Chondrocyte (in vitro differentiated cells): Measurements from ENCODE around the gene KRT6A. TPM values are rescaled to one million over a fixed set of nuclear protein-coding genes. Genes with fewer than 3 reads are reported as not detected.

Experiments used
- DNase-seq: peaks from one replicate; pipeline ENCODE4 v3.0.0; 2021; ENCODE audit warnings: mixed read lengths, low spot score
- H3K27ac Mint-ChIP-seq: one replicate; pipeline ENCODE4 v1.8.0; 2021; ENCODE audit warnings: mild to moderate bottlenecking, moderate library complexity, mixed read lengths; ENCODE audit not compliant: unreplicated experiment
- H3K27me3 Mint-ChIP-seq: 2 replicates; pipeline ENCODE4 v1.8.0; 2021; ENCODE audit warnings: low read depth, mixed read lengths
- H3K36me3 Mint-ChIP-seq: 2 replicates; pipeline ENCODE4 v1.8.0; 2021; ENCODE audit warnings: low read depth, mixed read lengths
- H3K4me1 Mint-ChIP-seq: 2 replicates; pipeline ENCODE4 v1.8.0; 2021; ENCODE audit warnings: low read depth, mild to moderate bottlenecking, mixed read lengths
- H3K4me3 Mint-ChIP-seq: one replicate; pipeline ENCODE4 v1.8.0; 2021; ENCODE audit warnings: mild to moderate bottlenecking, moderate library complexity, mixed read lengths; ENCODE audit not compliant: unreplicated experiment
- H3K9me3 Mint-ChIP-seq: 2 replicates; pipeline ENCODE4 v1.8.0; 2021; ENCODE audit warnings: low read depth, mixed read lengths
- total RNA-seq: library from RNA; stranded (reverse); gene quantifications from 3 replicates; pipeline ENCODE4 v1.2.1, GENCODE V29; 2021
- TF ChIP-seq, protein P1 (sequence below): fragments of 200-600 bp; sonication (generic); IDR thresholded peaks from 2 replicates; pipeline ENCODE4 v1.5.0; 2021; ENCODE audit warnings: antibody characterized with exemption, mild to moderate bottlenecking, moderate library complexity

The KRT6A gene
- total RNA-seq, 1 donor from 2014 or later, result not detected

DNA sequence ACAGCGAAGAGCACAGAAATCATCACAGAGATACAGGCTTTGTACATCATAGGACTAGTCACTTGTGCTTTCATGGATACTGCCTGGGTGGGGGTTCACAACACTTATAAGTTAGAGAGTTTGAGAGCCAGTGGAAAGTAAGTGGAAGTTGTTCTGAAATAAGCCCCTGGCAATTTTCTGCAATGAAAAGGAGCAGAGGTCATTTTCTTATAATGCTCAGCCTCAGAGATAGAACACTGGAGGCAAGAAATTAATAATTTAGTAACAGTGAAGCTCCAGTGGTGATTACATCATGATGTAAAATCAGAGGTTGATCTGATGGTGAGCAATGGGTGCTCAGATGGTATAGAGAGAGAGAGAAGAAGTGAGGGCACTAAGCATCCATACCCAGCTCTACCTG, 5.8 kb downstream of the KRT6A start:
- Mint-ChIP-seq H3K4me1 (no peaks in the 10 kb centered on the region), H3K27me3 (peaks cover 76% of the 10 kb centered on the region), H3K4me3 (no peak overlapping the region), H3K9me3 (peaks cover 13% of the 10 kb centered on the region), H3K27ac (no peak overlapping the region), H3K36me3 (peaks cover 4% of the 10 kb centered on the region)
- no peak for DNase-seq
- TF ChIP-seq, protein P1, sequence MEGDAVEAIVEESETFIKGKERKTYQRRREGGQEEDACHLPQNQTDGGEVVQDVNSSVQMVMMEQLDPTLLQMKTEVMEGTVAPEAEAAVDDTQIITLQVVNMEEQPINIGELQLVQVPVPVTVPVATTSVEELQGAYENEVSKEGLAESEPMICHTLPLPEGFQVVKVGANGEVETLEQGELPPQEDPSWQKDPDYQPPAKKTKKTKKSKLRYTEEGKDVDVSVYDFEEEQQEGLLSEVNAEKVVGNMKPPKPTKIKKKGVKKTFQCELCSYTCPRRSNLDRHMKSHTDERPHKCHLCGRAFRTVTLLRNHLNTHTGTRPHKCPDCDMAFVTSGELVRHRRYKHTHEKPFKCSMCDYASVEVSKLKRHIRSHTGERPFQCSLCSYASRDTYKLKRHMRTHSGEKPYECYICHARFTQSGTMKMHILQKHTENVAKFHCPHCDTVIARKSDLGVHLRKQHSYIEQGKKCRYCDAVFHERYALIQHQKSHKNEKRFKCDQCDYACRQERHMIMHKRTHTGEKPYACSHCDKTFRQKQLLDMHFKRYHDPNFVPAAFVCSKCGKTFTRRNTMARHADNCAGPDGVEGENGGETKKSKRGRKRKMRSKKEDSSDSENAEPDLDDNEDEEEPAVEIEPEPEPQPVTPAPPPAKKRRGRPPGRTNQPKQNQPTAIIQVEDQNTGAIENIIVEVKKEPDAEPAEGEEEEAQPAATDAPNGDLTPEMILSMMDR, result no peak

DNA sequence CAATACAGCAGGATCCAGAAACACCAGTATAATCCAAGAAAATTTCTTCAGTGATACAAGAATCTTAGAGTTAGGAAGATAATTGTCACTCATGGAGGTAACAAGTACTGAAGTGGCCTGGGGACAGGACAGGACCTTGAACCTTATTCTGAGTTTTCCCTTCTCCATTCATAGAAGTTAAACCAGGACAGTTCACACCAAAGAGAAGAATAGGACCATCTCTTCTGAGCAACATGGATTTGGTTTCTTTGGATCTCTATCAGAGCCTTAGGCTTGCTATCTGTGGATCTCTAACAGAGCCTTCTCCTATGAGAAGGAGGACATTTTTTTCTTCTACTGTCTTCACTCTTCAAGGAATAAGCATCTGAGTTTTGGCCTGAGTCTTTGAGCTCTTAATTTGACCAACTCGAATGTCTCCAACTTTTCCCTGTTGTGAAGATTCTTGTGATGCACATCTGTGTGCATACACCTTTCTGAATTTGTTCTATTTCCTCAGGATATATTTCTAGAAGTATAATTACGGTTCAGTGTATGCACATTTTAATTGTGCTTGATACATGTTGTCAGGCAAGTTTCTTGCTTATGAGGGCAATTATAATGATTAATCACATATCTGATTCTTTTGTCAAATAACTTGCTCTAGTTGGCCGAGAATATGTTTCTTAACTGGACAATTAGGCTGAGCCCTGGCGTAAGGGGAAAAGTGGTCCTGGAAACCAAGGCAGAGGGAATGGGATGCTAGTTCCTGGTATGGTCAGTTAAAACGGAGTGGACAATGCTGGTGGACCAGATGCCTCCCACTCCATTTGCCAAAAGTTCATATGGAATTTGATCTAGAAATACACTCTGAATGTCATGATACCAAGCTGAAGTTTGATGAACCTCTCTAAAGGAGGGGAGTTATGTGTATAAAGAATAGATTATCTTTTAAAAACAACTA, 6.6 kb downstream of the KRT6A start:
- Mint-ChIP-seq H3K27me3 (peaks cover 74% of the 10 kb centered on the region), H3K4me1 (no peaks in the 10 kb centered on the region), H3K9me3 (peaks cover 13% of the 10 kb centered on the region)

DNA sequence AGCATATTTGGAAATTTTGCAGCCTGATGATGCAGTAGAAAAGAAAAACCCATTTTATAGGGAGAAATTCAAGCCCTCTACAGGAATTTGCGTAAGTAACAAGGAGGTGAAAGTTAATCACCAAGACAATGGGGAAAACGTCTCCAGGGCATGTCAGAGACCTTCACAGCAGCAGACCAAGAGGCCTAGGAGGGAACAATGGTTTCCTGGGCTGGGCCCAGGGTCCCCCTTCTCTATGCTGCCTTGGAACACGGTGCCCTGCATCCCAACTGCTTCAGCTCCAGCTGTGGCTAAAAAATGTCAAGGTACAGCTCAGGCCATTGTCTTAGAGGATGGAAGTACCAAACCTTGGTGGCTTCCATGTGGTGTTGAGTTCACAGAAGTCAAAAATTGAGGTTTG, 13.0 kb downstream of the KRT6A start:
- Mint-ChIP-seq H3K4me1 (no peaks in the 10 kb centered on the region), H3K27ac (no peak overlapping the region), H3K9me3 (peaks cover 18% of the 10 kb centered on the region), H3K36me3 (peaks cover 3% of the 10 kb centered on the region), H3K4me3 (no peak overlapping the region), H3K27me3 (peaks cover 71% of the 10 kb centered on the region)
- no peak for DNase-seq
- TF ChIP-seq, protein P1, result no peak

More for the DNA sequence above, 6.6 kb downstream of the KRT6A start:
- Mint-ChIP-seq H3K36me3 (peaks cover 4% of the 10 kb centered on the region), H3K4me3 (no peak overlapping the region), H3K27ac (no peak overlapping the region)
- TF ChIP-seq, protein P1, result no peak
- DNase-seq, result no peak

DNA sequence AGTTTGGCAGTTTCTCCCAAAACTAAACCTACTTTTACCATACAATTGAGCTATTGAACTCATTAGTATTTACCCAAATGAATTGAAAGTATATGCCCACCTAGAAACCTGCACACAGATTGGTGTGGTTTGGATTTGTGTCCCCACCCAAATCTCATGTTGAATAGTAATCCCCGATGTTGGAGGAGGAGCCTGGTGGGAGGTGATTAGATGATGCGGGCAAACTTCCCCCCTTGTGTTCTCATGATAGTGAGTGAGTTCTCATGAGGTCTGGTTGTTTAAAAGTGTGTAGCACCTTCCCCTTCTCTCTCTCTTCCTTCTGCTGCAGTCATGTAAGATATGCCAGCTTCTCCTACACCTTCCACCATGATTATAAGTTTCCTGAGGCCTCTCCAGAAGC, 15.4 kb downstream of the KRT6A start:
- DNase-seq, result no peak
- Mint-ChIP-seq H3K36me3 (no peaks in the 10 kb centered on the region), H3K9me3 (peaks cover 11% of the 10 kb centered on the region), H3K4me1 (no peaks in the 10 kb centered on the region), H3K27ac (no peak overlapping the region), H3K4me3 (no peak overlapping the region), H3K27me3 (peaks cover 60% of the 10 kb centered on the region)
- TF ChIP-seq, protein P1, result no peak

DNA sequence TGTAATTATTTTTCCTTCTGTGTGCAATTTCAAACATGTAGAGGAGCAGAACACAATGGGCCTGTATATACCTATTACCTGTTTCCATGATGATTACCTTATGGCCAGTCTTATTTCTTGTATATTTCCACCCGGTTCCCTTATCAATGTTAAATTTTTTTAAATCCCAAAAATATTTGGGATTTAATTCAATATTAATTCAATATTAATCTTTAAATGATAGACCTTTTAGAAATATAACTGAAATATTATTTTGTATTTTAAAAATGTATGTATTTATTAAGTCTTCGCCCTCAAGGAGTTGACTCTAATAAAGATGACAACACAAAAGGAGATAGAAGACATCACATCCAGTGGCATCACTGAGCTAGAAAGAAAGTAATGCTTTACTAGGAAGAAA, 18.8 kb downstream of the KRT6A start:
- Mint-ChIP-seq H3K4me3 (no peak overlapping the region), H3K4me1 (no peaks in the 10 kb centered on the region), H3K9me3 (peaks cover 8% of the 10 kb centered on the region), H3K27me3 (peaks cover 65% of the 10 kb centered on the region), H3K27ac (no peak overlapping the region), H3K36me3 (no peaks in the 10 kb centered on the region)
- DNase-seq, result no peak
- TF ChIP-seq, protein P1, result no peak
